ENCODE data around the gene HMGB3.
"Not testable (repeated sequence)": the region's sequence is repeated elsewhere in the genome, so short reads cannot be mapped to it uniquely, and the experiment has no call there.

The HMGB3 gene

GRCh38 chrX:150982788-150983520 lies at the start of gene HMGB3:
HMGB3 (plus strand) TSS chrX:150983335; CDS start chrX:150985600, 2,265 bp downstream.
- peak; percentile 80 for DNase-seq

GRCh38 chrX:150933945-150934350 lies 49.2 kb upstream of the HMGB3 start:
- no peak for DNase-seq

DNA sequence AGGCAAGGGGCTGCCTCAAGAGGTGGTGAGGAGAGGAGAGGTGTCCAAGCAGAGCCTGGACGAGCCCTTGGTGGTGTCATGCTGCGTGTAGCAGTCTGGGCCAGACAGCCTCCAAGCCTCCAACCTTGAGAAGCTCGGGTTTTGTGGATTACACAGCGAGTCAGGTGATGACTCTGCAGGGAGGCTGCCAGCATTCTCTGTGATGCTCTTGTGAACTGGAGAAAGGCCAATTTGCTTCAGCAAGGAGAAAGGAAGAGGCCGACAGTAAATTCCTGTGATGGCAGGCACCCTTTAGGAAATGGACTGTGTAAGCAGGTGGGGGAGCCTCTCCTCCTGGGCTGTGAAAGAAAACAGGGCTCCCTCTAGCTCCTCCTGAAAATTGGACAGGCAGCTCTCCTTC lies 48.7 kb upstream of the HMGB3 start:
- no peak for DNase-seq

DNA sequence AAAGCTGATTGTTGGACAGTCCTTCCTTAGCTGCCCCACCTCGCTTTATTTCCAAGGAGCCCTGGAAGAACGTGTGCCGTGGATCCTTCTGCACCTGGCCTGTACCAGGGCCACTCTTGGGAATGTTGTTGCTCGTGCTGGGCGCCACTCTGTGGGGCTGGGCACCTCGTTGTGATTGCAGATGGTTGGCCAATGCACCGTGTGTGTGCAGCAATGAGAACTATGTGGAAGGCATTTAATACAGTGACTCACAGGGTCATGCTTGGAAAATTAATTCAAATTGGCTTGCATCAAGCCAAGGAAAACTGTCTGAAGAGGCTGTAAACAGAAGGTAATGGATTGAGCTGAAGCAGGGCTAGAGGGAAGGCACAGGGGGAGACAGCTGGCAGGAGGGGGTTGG lies 47.7 kb upstream of the HMGB3 start:
- DNase-seq: no peak

GRCh38 chrX:150936556-150936955 lies 46.6 kb upstream of the HMGB3 start:
- no peak for DNase-seq

- DNase-seq: no peak
These were observed 42.2 kb upstream of the HMGB3 start for GRCh38 chrX:150940844-150941495.

GRCh38 chrX:150941580-150941979 lies 41.6 kb upstream of the HMGB3 start:
- no peak for DNase-seq

DNA sequence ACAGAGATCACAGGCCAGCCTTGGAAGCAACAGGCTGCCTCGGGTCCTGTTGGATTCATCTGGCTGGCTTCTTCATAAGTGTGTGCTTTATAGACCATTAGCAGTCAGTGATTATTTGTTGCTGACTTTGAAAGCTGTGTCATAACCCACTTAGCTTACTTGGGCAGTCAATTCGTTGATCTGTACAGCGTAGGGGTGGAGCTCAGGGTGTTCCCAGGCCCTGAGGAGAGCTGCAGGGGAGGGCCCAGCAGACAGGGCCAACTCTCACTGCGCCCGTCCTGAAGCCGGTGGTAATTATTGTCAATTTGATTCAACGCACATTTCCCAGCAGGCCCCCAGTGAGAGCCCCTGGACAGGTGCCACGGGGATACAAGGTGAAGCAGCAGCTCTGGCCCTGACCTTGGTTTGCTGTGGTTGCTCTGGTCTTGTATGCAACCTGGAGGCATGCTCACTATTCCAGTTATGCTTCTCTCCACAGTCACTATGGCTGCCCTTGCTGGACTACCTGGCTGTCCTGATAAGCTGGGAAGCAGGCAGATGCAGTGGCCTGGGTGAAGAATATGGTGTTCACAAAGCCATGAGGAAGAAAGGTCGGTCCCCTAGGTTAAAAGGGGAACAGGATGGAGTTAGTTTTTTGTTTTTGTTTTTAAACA lies 40.1 kb upstream of the HMGB3 start:
- no peak for DNase-seq

DNA sequence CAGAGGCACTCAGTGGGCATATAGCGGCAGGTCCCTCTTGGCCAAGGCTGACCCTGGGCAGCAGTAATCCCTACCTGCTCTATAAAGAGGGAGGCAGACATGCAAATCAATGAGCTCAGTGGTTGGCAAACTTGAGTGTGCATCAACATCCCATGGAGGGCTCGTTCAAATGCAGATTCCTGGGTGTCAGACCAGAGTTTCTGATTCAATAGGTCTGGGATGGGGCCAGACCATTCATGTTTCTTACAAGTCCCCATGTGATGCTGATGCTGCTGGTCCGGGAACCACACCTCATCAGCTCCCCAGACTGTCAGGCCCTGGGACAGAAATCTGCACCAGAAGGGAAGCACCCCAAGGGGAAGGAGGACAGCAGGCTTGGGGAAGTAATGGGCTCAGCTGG lies 38.9 kb upstream of the HMGB3 start:
- DNase-seq: no peak

DNA sequence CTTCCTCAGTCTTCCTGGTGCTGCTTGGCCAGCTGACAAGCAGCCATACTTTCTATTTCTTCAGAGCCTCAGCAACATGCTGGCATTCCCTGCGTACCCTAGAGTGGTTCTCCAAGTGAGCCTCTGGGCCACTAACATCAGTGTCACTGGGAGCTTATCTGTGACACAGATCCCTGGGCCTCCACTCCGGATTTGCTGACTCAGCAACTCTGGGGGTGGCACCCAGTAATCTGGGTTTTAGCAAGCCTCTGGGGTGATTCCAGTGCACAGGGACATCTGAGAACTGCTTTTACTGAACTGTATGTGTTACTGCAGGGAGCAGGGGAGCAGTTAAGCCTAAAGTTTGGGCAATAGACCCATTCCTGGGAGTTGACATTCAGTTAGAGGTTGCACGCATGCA lies 28.2 kb upstream of the HMGB3 start:
- no peak for DNase-seq

- no peak for DNase-seq
These were observed 27.5 kb upstream of the HMGB3 start for GRCh38 chrX:150955590-150955989.

GRCh38 chrX:150958177-150958576 lies 25.0 kb upstream of the HMGB3 start:
- no peak for DNase-seq

DNA sequence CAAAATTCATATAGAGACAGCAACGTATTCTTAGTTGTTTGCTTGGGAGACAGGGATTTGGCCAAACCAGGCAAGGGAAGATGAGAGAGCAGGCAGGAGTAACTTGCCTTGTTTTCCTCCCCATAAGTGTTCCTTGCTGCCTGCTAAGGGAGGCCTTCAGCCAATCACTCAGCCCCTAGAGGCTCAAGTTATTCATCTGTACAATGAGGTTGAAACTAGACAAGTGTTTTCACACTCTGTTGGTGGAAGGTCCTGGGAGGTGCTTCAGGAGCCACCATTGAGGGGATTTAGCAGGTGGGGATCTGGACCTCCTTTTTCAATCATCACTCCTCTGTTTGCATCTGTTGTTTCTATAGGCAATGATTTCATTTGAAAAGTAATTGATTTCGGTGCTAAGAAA lies 23.6 kb upstream of the HMGB3 start:
- DNase-seq: no peak

DNA sequence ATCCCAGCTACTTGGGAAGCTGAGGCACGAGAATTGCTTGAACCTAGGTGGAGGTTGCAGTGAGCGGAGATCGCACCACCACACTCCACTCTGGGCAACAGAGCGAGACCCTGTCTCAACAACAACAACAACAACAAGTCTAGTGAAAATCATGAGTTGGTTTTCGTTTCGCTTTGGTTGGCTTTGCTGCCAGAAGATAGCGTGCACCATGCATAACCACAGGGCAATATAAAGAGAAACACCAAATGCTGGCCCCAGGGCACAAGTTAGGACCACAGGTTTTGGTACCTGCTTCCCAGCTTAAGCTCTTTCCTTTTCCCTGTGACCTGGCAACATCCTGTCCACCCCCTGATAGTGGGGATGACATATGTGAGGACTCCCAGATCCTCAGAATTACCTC lies 21.5 kb upstream of the HMGB3 start:
- DNase-seq: no peak

DNA sequence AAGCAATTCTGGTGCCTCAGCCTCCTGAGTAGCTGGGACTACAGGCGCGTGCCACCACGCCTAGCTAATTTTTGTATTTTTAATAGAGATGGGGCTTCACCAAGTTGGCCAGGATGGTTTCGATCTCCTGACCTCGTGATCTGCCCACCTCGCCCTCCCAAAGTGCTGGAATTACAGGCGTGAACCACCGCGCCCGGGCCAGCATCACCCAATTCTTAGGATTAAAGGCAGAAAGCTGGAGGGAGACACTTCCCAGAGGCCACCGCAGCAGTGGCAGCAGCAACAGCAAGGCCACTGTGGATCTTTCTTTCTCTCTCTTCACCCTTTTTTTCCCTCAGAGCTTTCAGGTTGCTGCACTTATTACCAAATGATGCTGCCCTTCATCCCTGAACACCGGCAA lies 18.7 kb upstream of the HMGB3 start:
- DNase-seq: not testable (repeated sequence)

DNA sequence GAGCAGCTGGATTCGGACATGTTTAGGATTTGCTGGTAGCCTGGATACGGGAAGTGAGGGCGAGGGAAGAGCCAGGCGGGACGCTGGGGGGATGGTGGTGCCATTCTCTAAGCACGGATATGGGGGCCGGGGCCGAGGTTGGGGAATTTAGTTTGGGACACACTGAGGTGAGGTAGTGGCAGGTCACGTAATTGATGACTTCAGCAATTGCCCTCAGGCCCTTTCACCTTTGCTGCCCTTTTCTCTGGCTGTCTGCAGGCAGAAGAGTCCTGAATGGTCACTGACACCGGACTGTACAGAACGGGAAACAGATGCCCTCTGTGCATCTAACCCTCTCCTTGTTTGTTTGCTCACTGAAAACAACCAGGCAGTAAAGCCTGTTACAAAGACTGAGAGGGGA lies 16.9 kb upstream of the HMGB3 start:
- DNase-seq: no peak

DNA sequence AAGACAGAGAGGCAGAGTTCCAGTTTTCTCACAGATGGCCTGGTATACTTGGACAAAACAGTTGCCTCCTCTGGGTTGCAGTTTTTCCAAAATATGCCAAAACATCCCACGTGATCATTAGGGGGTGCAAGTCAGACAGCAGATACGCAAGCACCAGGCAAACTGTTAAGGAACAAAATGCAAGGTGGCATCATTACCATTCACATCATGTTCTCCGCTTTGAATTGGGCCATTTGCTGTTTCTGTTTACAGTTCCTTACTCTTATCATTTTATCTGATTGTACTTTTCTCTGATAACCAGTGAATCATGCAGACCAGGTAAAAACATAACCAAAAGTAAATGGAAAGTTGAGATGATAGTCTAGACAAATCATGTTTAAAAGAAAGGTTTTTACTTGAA lies 16.4 kb upstream of the HMGB3 start:
- DNase-seq: no peak

GRCh38 chrX:150967786-150968185 lies 15.3 kb upstream of the HMGB3 start:
- no peak for DNase-seq

GRCh38 chrX:150968862-150969720 lies 14.0 kb upstream of the HMGB3 start:
- no peak for DNase-seq

GRCh38 chrX:150972450-150972849 lies 10.7 kb upstream of the HMGB3 start:
- DNase-seq: no peak

GRCh38 chrX:150975655-150976390 lies 7.3 kb upstream of the HMGB3 start:
- DNase-seq: no peak

DNA sequence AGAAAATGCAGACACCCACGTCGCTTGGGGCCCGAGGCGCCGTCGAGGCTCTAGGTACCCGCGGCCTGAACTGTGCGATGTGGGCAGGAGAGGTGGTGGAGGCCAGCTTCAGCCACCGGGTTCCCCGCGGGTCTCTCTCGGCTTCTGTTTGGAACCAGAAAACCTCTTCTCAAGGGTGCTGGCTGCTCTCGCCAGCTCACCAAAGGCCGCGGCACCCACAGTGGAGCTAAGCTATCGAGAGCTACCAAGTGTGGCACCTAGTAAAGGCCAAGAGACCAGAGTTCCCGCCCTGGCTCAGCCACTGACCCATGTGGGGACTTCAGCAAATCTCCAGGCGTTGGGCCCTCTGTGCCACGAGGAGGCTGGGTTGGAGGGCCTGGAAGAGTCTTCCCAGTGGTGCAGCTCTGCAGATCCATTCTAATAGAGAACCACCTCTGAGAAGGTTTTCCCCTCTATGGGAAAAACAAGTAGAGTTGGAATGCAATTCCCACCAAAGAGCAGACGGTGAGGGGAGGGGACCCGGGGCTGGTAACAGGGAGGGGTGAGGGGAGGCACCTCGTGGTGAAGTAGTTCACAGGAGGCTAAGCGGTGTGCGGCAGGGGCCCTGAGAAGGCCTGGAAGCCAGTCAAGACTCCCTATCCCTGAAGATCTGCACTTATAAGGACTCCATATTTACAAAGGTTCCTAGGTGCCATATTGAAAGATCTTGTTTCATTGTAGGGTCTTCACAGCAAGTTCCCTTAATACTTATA lies 5.5 kb upstream of the HMGB3 start:
- no peak for DNase-seq
